ENCODE data around the gene TMEM98.
"Not testable (repeated sequence)": the region's sequence is repeated elsewhere in the genome, so short reads cannot be mapped to it uniquely, and the experiment has no call there.

The TMEM98 gene

GRCh38 chr17:32962320-32962711 is 34.4 kb downstream of the TMEM98 start:
- H3K4me3 ChIP-seq (ENCODE audit: low read depth, low read length): no peak overlapping the region
- no peak for DNase-seq (ENCODE audit: low read depth)
- TF ChIP-seq CTCF (IDR thresholded peaks at IDR 0.05; ENCODE audit: control insufficient read depth, extremely low read depth, insufficient read depth): no peak

GRCh38 chr17:32964541-32964940 is 36.6 kb downstream of the TMEM98 start:
- H3K4me3 ChIP-seq (ENCODE audit: low read depth, low read length): no peak overlapping the region
- TF ChIP-seq CTCF (IDR thresholded peaks at IDR 0.05; ENCODE audit: control insufficient read depth, extremely low read depth, insufficient read depth): no peak

GRCh38 chr17:32969231-32969630 is 41.3 kb downstream of the TMEM98 start:
- not testable (repeated sequence) for DNase-seq (ENCODE audit: low read depth); H3K4me3 ChIP-seq (ENCODE audit: low read depth, low read length)

More at GRCh38 chr17:32964541-32964940, 36.6 kb downstream of the TMEM98 start:
- DNase-seq (ENCODE audit: low read depth): no peak

GRCh38 chr17:32970281-32970680 is 42.3 kb downstream of the TMEM98 start:
- no peak for TF ChIP-seq CTCF (IDR thresholded peaks at IDR 0.05; ENCODE audit: control insufficient read depth, extremely low read depth, insufficient read depth)
- H3K4me3 ChIP-seq (ENCODE audit: low read depth, low read length): no peak overlapping the region
- no peak for DNase-seq (ENCODE audit: low read depth)

GRCh38 chr17:32971171-32971570 is 43.2 kb downstream of the TMEM98 start:
- H3K4me3 ChIP-seq (ENCODE audit: low read depth, low read length): no peak overlapping the region
- DNase-seq (ENCODE audit: low read depth): no peak
- TF ChIP-seq CTCF (IDR thresholded peaks at IDR 0.05; ENCODE audit: control insufficient read depth, extremely low read depth, insufficient read depth): no peak

- no peak overlapping the region for H3K4me3 ChIP-seq (ENCODE audit: low read depth, low read length)
- TF ChIP-seq CTCF (IDR thresholded peaks at IDR 0.05; ENCODE audit: control insufficient read depth, extremely low read depth, insufficient read depth): no peak
Measured at GRCh38 chr17:32976131-32976530, 48.2 kb downstream of the TMEM98 start.

GRCh38 chr17:32976605-32977004 is 48.7 kb downstream of the TMEM98 start:
- DNase-seq (ENCODE audit: low read depth): no peak
- H3K4me3 ChIP-seq (ENCODE audit: low read depth, low read length): no peak overlapping the region
- no peak for TF ChIP-seq CTCF (IDR thresholded peaks at IDR 0.05; ENCODE audit: control insufficient read depth, extremely low read depth, insufficient read depth)

More at GRCh38 chr17:32976131-32976530, 48.2 kb downstream of the TMEM98 start:
- DNase-seq (ENCODE audit: low read depth): no peak
